NCI-H1417 (cell line): ENCODE data around the gene KASH5.

Experiments used
- DNase-seq, 3 experiments: peaks; one replicate each; lab custom pipeline; 2025; lab: John Stamatoyannopoulos, UW

The KASH5 gene

DNA sequence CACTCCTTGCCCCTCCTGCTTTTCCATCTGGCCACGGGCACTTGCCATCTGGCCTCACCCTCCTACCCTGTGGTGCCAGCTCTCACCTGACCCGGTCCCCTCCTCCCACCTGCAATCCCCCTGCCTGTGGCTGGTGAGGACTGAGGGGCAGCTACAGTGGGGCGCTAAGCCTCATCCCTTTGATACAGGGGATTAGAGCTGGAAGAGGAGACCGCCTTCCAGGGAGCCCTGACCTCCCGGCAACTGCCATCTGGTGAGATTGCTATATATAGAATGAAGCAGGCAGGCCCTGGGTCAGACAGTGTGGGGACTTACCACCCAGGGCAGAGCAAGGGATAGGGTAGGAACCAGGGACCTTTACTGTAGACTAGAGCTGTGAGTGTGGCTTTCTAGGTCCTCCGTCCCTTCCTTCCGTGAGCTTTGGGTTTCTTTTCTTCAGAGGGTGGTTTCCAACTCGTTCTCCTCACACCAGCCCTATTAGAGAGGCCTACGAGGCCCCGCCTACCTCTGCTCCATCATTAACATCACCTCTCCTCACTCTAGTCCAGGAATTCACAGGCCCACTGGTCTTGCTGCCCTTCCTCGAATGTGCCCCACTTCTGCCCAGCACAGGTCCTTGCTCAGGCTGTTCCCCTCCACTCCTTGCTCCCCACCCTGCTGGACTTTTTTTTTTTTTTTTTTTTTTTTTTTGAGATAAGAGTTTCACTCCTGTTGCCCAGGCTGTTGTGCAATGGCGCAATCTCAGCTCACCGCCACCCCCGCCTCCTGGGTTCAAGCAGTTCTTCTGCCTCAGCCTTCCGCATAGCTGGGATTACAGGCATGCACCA lies 7.7 kb downstream of the KASH5 start:
- no peak for DNase-seq

DNA sequence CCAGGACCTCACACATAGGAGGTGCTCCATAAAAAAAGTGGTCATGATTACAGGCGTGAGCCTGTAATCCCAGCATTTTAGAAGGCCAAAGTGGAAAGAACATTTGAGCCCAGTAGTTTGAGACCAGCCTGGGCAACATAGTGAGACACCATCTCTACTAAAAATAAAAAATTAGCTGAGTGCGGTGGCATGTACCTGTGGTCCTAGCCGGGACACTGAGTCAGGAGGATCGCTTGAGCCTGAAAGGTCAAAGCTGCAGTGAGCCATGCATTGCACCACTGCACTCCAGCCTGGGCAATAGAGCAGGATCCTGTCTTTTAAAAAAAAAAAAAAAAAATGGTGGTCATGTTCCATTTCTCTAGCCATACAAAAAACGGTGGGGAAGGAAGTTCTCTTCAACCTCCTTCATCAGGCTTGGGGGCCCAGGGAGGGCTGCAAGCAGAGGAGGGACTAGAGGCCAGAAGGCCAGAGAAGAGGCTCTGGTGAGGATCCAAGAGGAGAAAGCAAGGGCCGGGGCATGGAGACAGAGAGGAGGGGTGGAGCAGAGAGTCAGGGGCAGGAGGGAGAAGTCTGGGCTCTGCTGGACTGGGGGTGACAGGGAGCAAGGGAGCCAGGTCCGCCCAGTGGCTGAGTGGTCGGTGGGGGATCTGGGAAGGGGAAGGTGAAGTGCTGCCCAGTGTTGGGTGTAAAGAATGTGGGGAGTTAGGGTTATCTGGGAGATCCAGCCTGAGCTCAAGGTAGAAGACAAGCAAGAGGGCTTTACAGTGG lies 8.9 kb downstream of the KASH5 start:
- DNase-seq: no peak

DNA sequence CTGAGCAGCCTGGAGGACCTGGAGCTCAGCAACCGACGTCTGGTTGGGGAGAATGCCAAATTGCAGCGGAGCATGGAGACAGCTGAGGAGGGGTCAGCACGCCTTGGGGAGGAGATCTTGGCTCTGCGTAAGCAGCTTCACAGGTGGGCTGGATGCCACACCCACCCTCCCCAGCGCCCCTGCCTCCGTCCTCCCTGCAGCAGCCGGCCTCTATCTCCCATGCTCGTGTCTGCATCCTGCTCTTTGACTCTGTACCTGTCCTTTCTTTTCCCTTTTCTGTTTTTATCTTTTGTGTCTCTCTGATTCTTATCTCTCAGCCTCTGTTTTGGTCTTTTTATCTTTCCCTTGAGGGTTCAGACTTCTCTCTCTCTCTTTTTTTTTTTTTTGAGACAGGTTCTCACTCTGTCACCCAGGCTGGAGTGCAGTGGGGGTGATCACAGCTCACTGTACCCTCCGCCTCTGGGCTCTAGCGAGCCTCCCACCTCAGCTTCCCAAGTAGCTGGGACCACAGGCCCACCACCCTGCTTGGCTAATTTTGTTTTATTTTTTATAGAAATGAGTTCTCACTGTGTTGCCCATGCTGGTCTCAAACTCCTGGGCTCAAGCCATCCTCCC lies 10.1 kb downstream of the KASH5 start:
- DNase-seq: no peak

DNA sequence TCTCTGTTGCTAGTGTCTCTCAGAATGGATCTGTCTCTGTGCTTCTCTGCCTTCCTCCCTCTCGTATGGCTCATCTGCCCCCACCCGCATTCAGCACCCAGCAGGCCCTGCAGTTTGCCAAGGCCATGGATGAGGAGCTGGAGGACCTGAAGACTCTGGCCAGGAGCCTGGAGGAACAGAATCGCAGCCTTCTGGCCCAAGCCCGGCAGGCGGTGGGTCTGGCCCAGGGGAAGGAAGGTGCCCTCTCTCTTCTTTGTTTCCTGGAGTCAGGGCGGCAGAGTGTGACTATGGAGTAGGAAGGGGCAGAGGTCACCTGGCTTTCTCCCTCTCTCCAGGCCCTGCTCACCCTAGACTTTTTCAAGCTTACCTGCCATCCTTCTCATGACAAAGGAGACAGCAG lies 10.9 kb downstream of the KASH5 start:
- DNase-seq: no peak

DNA sequence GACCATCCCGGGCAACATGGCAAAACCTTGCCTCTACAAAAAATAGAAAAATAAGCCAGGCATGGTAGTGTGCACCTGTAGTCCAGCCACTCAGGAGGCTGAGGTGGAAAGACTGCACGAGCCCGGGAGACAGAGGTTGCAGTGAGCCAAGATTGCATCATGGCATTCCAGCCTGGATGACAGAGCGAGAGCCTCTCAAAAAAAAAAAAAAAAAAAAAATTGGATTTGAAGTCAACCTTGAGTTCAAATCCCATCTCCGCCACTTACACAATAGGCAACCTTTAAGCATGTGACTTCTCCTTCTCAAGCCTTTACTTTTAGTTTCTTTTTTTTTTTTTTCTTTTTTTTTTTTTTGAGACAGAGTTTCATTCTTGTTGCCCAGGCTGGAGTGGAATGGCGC lies 12.0 kb downstream of the KASH5 start:
- no peak for DNase-seq

DNA sequence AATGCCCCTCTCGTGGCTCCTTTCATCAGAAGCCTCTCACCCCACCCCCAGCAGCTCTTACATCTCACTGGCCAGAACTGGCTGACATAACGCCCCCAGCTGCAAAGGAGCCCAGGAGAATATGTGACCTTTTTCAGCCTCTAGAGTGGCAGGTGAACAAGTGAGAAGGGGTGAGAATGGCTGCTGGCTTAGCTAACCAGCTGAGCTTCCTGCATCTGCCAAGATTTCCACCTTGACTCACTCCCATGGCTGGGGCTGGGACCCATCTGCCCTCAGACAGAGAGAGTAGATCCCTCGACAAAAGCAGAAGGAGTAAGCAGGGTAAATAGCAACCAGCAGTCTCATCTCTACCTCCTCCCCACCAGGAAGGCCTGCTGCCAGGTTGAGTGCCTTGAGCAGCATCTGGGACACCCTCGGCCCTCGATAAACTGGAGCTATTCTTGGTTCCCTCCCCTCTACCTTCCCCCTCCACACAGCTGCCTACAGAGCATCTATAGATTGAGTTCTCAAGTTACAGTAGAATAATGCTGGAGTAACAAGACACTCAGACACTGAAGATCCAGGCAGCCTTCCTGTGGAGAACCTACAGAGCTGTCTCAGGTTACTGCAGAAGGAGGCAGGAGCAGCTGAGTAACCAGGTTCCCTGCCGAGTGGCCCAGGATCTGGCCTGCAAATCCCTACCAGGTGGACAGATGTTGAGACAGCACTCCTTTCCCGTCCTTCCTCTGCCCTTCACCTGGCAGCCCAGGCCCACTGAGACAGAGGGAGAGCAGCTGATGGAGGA lies 15.5 kb downstream of the KASH5 start:
- peak; percentile 45 to 98 (median 84) for DNase-seq

DNA sequence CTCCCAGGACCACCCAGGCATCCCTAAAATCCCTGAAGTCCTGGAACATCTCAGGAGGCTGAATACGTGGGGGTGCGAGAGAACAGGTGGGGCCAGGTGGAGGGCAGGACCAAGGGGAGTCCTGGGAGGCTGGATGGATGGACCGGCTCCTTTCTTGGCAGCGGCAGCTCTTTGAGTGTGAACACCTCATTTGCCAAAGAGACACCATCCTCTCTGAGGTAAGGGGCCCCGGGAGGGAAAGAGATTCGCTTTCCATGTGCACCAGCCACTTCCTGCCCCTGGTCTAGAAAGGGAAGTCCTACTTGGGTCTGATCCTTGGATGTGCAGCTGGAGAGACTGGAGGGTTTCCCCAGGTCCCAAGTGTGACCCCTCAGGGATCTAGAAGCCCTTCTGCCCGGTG lies 19.0 kb downstream of the KASH5 start:
- DNase-seq: no peak

DNA sequence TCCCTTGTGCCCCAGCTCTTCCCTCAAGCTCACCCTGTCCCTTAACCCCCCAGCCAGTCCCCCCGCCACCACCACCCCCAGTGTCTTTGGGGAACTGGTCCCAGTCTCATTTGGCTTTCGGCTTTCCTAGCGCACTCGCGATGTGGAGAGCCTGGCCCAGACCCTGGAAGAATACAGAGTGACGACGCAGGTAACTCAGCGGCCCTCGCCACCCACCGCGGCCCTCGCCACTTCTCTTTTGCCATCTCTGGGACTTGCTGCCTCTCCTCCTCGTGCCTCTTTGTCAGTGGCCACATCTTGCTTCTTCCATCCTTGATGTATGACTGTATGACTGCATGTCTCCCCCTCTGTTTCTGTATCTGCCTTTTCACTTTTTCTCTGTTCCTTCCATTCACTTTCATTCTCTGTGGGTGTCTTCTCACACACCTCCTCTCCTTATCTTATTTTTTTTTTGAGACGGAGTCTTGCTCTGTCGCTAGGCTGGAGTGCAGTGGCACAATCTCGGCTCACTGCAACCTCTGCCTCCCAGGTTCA lies 19.5 kb downstream of the KASH5 start:
- DNase-seq: no peak

DNA sequence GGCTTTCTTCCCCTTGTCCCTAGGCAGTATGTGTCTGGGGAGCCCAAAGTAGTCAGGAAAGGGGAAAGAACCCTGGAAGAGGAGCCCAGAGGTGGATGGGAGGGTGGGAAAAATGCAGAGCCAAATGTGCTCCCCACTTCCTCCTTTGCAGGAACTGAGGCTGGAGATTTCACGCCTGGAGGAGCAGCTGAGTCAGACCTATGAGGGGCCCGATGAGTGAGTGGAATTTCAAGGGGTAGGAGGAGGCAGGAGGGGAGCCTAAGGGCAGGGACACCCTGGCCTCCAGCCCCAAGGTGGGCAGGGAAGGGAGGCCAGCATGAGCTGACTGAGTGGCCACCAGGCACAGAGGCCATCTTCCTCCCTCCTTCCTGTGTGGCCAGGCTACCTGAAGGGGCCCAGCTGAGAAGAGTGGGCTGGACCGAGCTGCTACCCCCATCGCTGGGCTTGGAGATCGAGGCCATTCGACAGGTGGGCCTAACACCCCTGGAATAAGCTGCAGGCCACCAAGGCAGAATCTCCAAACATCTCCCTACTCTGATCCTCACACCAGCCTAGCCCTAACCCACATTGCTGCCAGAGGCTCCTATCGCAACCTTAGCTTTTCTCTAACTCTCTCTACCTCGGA lies 20.9 kb downstream of the KASH5 start:
- DNase-seq: no peak

DNA sequence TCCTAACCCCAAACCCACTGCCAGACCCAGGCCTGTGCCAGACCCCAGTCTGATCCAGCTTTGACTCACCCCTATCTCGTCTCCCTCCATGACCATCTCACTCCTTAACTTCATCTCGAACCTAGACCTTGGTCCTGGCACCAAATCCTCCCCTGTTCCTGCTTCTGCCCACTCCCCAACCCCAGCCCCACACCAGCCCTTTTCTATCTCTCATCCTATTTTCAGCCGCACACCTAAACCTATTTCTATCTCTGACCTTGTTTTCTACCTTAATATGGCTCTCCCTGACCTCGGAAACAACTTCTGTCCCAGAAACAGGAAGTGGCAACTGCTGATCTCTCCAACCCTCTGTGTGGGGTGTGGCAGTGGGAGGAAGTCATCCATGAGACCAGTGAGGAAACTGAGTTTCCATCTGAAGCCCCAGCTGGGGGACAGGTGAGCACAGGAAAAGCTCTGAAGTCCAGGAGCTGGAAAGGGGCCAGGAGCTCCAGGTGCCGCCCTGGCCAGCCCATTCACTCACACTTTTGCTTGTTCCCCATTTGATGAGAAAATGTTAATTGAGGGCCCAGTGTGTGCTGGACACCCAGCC lies 21.5 kb downstream of the KASH5 start:
- peak in 1 of 3 experiments; percentile 5 for DNase-seq

DNA sequence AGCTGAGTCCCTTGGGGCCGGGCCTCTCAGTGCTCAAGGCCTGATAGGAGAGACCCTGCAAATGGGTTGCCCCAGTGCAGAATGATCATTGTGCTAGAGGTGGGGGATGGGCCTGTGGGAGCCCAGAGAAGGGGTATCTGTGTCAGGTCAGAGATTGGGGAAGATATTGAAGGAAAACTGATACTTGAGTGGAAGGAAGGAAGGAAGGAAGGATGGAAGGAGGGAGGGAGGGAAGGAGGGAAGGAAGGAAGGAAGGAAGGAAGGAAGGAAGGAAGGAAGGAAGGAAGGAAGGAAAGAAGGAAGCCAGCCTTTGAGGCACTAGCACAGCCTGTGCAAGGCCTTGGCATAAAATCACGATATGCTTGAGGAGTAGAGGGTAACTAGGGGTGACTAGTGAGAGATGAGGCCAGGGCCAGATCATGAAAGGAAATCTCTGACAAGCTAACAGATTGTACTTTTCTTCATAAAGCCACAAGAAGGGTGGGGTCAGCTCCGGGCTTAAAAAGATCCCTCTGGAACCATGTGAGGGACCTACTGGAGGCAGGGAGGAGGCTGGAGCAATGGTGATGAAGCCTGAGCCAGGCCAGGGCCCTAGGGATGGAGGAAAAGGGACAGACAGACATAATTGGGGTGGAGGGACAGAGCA lies 23.8 kb downstream of the KASH5 start:
- no peak for DNase-seq

DNA sequence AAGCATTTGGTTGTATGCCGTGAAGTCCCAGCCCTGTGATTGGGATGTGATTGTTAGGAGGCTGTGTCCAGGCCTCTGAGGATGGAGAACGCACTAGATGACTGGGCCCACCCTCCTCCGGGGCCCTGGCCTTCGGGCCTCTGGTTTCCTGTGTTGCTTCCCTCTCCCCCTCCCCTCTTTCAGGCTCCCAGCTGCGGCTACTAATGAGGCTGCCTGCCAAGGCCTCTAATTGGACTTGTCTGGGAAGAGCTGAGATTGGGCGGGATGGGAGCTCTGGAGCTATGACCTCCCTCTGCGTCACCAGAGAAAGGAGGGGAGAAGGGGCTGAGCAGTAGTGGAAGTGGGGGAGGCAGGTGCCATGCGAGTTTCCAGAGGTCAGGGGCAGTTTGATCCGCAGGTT lies 25.3 kb downstream of the KASH5 start:
- DNase-seq: peak in 2 of 3 experiments; percentile 24 to 54

DNA sequence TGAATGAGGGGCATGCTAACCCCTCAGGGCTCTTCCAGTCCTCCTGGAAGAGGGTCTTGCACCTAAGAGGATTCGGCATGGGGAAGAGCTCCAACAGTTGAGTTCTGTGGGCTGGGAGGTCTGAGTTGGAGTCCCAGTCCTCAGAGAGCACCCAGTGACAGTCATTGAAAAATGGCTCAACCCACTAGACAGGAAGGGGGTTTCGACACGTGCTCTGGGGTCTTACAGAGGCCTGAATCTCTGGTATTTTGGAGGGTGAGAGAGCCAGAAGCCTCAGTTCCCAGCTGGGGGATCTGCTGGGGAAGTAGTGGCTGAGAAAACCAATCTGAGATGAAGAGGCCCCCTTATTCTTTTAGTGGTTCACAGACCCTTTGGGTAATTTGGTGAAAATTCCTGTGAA lies 26.2 kb downstream of the KASH5 start:
- no peak for DNase-seq

DNA sequence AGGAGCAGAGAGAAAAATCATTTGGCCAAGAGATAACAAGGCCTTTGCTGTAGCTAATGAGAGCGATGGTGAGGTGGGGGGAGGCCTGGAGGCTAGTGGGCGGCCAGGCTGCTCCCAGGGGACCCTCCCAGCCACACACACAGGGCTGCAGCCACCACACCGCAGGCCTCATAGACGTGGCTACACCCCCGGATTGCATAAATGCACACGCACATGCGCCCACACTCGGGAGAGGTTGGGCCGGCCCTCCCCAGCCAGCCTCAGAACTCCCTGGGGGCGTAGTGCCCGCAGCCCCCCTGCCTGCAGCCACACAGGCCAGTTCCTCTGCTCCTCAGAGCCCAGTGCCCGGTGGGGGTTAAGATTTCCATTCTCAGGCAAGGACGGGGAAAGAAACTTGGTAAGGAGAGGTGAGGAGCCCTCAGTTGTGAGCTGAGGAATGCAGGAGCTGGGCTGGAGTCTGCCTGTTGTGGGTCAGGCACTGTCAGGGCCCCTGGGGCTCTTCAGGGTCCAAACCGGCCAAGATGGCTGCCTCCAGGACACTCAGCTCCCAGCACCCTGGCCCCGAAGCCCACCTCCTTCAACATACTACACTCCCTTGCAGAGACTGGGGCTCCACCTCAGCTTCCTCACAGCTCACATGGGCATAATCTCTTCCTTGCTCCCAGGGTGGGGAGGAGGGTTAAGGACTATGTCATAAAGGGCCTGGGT lies 27.2 kb downstream of the KASH5 start:
- DNase-seq: no peak

DNA sequence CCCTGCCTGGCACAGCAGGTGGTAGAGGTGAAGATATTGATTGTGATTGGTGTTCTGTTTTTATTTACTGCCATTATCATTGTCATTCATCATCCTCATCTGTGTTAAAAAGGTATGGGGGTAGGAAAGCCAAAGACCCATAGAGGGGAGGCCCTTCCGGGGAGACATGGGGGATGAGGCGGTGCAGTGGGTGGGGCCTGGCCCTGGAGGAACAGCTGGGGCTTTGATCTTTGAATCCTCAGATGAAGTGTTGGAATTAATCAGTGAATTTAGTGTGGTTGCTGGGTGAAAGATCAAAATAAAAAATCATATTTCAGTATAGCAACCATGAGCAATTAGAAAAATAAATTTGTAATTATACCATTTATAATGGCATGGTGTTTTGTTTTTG lies 27.8 kb downstream of the KASH5 start:
- no peak for DNase-seq

DNA sequence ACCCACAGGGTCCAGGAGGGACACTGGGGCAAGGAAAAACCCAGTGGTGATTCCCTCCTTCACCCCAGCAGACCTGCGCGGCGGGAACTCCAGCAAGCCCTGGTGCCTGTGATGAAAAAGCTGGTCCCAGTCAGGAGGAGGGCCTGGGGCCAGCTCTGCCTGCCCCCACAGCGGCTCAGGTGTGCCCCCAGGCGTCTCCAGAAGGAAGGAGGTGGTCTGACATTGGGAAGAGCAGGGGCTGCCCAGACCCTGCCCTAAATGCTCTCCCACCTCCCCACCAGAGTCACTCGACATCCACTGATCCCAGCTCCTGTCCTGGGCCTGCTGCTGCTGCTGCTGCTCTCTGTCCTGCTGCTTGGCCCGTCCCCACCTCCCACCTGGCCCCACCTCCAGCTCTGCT lies 29.0 kb downstream of the KASH5 start:
- no peak for DNase-seq

DNA sequence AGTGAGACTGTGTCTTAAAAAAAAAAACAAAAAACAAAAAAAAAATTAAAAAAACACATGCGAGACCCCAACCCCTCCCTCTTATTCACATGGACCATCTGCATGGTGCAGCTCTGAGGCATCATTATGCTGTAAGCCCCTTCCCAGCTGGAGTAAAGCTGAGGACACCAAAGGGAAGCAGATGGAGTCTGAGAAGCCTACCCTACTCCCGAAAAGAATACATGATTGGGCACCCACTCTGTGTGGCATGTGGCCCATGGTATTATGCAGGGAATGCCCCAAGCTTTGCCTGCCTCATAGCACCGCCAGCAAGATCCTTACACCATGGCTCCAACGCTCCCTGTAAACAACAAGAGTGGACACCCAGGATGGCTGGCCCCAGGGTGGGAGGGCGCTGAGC lies 30.5 kb downstream of the KASH5 start:
- no peak for DNase-seq

DNA sequence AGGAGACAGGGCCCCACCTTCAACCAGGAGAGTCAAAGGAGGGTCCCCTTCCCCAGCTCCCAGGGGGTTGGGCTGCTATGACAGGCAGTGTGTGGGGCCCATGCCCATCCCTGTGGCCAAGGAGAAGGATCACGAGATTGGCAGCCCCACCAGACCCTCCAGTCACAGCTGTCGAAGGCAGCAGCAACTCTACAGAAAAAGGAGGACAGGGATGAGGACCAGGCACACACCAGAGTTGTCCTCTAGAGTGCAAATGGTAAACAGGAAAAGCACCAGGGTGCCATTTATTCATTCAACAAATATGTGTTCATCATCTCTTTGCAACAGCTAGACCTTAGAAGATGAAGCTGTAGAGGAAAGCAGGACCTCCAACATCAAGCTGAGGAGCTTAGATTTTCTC lies 31.1 kb downstream of the KASH5 start:
- no peak for DNase-seq

DNA sequence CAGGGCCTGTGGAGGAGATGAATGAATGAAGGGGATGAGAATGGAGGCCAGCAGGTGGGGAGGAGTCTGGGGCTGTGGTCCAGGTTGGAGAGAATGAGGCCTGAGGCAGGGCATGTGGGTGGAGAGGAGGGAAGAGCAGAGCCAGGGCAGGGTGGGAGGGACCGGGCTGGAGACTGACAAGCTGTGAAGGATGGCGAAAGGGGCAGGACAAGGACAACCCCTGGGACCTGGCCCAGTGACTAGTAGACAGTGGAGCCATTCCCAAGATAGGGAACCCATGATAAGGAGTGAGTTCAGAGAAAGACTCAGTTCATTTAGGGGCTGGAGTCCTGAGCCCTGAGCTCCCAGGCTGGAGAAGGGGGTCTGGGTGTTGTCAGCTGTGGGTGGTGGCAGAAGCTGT lies 32.2 kb downstream of the KASH5 start:
- no peak for DNase-seq
